GM18526 (cell line): ENCODE results near the gene IL1A.

ENCODE experiments used
- POLR2A ChIP-seq: IDR thresholded peaks from 3 replicates; pipeline ENCODE4 v1.6.1; 2011; ENCODE audit not compliant: insufficient read length; ENCODE audit errors: extremely low read depth

Gene IL1A

DNA sequence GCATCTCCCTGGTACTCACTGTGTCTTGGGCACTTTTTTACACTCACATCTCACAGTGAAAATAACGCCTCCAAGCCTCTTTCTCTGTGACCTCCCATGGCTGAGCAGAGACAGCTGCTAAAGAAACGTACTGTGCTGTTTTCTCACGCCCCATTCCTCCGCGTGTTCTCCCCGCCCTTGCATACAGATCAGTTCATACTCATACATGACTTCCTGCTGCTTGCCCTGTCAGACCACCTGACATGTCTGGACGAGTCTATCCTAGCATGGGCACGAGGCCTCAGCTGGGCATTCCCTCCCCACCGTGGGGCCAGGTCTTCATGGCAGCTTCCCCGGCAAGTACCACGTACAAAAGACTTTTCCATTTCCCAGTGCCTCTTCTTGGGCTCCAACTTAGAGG lies 21.2 kb upstream of the IL1A start:
- no peak for TF ChIP-seq POLR2A

DNA sequence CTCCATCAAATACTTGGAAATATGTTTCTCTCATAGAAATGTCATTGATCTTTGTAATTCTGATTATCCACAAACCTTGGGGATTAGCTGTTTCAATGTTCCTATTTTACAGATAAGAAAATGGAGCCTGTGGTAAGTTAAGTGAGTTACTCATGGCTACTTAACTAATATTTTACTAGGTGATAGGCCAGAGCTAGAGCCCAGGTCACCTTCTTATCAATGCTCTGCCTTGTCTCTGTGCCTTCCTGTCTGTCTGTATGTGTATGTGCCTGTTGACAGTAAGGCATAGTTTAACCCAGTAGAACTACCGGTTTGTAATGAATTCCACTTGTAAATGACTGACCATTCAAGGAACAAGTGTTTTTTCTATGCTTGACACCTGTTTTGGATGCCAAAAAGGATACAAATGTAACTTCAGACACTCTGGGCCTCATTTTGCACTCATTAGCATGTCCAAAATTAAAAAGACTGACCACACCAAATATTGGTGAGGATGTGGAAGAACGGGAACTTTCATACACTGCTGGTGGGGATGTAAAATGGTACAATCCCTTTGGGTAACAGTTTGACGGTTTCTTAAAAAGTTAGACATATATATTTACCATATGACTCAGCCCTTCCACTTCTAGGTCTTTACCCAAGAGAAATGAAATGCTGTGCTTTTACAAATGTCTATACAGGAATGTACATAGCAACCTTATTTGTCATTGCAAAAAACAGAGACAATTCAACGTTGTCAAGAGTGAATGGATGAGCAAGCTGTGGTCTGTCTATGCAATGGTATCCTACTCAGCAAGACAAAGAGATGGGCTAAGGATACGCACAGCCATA lies 19.6 kb upstream of the IL1A start:
- no peak for TF ChIP-seq POLR2A

DNA sequence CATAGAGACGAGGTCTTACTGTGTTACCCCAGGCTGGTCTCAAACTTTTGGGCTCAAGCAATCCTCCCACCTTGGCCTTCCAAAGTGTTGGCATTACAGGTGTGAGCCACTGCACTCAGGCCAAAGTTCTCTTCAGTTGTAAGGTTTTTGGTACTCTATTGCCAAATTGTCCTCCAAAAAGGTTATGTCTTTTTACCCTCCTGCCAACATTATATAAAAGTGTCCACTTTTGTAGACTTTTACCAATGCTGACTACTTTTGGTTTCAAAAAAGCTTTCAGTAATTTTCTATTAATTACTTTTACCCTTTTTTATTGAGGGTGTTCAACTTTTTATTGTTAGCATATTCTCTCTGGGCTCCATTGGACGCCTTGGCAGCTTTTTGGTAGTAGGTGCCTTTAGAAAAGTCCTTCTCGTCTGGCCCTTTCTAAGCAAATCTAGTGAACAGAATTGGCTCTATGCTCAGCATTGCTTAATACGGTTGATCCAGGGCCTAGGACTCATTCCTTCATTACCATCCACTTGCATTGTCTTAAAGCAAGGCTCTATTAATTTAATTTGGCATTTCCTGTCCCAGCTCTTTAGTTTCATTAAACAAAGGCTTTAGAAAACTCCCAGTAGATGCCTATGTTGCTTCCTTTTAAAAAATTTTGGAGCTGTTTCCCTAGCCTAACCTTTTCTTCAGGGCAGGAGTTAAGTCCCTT lies 16.7 kb upstream of the IL1A start:
- TF ChIP-seq POLR2A: no peak

DNA sequence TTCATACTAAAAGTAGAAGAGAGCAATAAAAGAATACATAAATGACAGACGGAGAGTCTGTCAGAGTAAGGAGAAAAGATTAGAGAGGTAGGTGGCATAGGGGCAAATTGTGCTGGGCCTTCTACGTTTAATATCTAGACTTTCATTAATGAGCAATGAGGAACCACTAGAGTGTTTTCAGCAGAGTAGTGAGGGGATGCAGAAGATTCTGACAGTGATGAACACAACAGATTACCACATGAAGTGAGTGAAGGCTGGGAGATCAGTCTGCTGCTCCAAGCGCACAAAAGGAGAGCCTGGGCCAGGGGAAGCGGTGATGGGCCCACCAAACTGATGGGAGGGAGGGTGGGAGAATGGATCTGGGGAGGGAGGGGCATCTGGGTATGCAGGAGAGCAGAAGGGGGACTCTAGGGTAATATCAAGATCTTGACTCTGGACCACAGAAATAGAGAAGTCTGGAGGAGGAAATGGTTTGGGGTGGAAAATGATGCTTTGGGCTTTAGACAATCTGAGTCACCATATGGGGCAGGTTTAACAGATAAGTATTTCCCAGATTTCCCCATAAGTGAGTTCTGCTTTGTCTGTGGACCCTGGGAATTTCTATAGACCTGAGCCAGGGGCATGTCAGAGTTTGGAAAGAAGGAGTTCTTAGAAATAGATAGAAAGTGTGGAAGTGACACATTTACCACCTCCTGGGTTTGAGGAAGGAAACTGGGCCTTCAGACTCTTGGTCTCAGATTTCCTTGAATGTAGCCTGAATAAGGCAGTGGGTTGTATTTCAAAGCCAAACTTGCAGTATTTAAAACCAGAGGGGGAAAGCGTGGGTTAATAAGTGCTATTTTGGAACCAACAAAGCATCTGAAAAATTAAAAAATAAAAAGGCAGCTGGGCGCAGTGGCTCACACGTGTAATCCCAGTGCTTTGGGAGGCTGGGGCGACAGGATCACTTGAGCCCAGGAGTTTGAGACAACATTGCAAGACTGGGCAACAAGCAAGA lies 15.0 kb upstream of the IL1A start:
- TF ChIP-seq POLR2A: no peak

DNA sequence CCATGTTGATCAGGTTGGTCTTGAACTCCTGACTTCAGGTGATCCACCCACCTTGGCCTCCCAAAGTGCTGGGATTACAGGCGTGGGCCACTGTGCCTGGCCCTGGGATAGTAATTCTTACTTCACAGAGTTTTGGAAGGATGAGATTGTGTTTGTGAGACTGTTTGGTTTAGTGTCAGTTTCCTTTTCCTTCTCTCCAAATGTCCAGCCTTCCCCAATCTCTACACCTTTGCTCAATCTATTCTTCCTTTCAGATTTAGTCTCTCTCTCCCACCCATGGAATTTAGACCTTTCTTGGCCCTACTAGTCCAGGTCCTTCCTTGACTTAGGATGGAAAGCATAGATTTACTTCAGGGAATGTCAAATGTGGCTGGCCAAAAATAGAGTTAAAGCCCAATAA lies 12.2 kb upstream of the IL1A start:
- TF ChIP-seq POLR2A: no peak

DNA sequence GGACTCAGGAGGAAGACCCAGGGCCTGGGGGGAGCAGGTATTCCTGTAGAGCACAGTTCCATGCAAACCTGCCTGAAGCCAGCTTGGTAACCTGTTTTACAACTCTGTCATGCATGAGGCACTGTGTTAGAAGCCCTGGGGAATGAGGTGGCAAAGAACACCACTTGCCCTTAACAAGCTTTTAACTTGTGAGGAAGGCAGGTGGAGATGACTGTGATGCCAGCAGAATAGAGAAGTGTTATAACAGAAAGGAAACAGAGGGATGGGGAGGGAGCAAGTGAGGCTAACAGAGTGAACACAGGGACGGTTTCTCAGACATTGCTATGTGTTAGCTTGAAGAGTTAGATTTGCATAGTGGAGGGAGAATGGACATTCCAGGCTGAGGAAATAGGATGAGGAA lies 11.5 kb upstream of the IL1A start:
- no peak for TF ChIP-seq POLR2A

DNA sequence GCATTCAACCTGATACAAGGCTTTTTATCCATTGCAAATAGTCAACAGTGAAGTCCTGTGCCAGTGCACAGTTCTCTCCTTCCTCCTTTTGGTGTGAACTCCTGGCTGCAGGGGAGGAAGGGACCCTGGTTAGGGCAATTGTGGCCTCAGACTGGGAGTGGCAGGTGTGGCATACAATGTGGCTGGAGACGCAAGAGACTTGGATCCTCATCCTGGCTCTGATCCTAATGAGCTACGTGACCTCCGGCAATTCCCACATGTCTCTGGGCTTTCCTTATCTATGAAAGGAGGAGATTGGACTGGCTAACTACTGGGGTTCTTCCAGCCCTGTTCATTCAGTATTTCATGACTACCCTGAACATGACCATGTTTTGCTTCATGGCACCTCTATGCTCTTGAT lies 10.5 kb upstream of the IL1A start:
- no peak for TF ChIP-seq POLR2A

DNA sequence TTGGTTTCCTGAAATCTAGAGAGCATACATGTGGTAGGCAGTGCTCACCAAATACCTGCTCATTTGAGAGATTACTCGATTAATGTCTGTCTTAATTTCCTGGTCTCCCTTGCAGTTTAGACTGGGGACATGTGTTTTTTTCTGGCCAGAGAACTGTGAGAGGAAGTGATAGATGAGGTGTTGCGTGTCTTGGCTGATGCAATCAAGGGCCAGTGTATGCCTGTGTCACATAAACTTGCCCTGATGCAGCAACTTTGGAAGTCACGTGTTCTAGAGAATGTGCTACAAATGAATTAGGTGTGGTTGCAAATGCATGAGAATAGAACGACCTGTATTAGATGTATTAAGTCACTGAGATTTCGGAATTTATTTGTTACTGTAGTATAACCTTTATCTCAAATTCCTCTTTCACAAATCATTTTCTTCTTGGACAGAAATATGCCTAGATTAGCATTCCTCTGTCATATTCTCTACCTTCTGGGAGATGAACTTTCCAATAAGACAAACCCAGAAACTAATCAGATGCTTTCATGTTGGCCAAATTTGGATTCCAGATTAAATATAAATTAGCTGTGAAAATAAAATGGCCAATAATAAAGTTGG lies 9.9 kb upstream of the IL1A start:
- no peak for TF ChIP-seq POLR2A

DNA sequence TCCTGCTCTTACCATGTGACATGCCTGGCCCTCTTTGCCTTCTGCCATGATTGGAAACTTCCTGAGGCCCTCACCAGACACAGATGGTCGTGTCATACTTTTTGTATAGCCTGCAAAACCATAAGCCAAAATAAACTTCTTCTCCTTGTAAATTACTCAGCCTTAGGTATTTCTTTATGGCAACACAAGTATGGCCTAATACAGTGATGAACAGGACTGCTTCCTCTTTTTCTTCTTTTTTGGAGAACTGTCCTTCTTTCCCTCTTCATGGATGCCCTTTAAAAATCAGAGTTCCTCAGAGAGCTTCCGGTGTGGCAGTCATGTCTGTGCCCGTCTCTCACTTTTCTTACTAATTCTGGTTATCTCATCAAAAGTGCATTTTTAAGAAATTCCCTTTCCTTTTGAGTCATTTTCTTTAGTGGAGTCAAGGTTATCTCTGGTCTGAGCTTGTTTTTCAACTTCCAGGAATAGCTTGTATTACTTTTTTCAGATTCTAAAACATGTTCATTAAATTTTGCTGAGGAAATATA lies 9.2 kb upstream of the IL1A start:
- TF ChIP-seq POLR2A: no peak

- TF ChIP-seq POLR2A: no peak
These were observed 8.1 kb upstream of the IL1A start for GRCh38 chr2:112792419-112792818.

DNA sequence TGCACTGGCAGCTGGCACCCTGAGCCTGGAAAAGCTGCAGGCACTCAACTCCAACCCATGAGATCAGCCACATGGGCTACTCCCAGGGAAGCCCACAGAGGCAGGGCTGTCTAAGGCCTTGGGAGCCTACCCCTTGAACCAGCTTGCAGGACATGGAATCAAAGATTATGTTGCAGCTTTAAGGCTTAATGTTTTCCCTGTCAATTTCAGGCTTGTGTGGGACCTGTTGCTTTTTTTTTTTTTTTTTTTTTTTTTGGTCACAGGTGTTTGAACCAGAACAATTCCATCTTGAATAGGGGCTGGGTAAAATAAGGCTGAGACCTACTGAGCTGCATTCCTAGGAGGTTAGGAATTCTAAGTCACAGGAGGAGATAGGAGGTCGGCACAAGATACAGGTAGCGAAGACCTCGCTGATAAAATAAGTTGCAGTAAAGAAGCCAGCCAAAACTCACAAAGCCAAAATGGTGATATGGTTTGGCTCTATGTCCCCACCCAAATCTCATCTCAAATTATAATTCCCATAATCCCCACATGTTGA lies 7.5 kb upstream of the IL1A start:
- TF ChIP-seq POLR2A: no peak

GRCh38 chr2:112791019-112791418 lies 6.7 kb upstream of the IL1A start:
- no peak for TF ChIP-seq POLR2A

GRCh38 chr2:112790305-112790704 lies 6.0 kb upstream of the IL1A start:
- TF ChIP-seq POLR2A: no peak

GRCh38 chr2:112789186-112789585 lies 4.9 kb upstream of the IL1A start:
- no peak for TF ChIP-seq POLR2A
